K562 (cell line): ENCODE data around the gene PURA. TPM values are rescaled to one million over a fixed set of nuclear protein-coding genes. Genes with fewer than 3 reads are reported as not detected.

Experiments
- ATAC-seq: fragments of 200-7000 bp; cut with Tn5 transposase; 3 replicates; pipeline ENCODE4 v1.9.1; 2020; ENCODE audit warnings: moderate library complexity
- BruUV-seq: library from RNA; stranded (reverse); fragments of 400-500 nt; replicated peaks from 2 replicates; lab custom pipeline; 2021; lab: Mats Ljungman, UMichigan
- CTCF ChIA-PET: fragments of 300-600 bp; formaldehyde crosslinking; extraction: SDS; loops from one replicate; lab custom pipeline; 2021; ENCODE audit warnings: low intra/inter-chr PET ratio; lab: Yijun Ruan, JAX
- POLR2A ChIA-PET: fragments of 300-600, 350-650 bp; sonication (Branson Sonifier 250); formaldehyde crosslinking; extraction: SDS; loops from one replicate; lab custom pipeline; 2021; ENCODE audit warnings: antibody characterized with exemption, inconsistent platforms; lab: Yijun Ruan, JAX
- DNase-seq, 4 experiments: peaks; one replicate each; pipeline versions ENCODE4 v3.0.0 to v3.0.0-alpha.2; 2011 to 2018; ENCODE audit warnings: low spot score in 3 of 4, mixed read lengths in 3 of 4; ENCODE audit errors: extremely low read depth in 1 of 4
- FAIRE-seq: peaks from 2 replicates; lab custom pipeline; 2011; peaks lifted over from hg19 to GRCh38; lab: Jason Lieb, UNC
- H2AFZ ChIP-seq: 2 replicates; pipeline ENCODE4 v1.6.0; 2011; ENCODE audit warnings: low read depth, low read length, control low read depth, inconsistent platforms
- H3K27ac ChIP-seq: fragments of 200-600 bp; 3 replicates; pipeline ENCODE4 v1.8.0; 2011; ENCODE audit warnings: low read depth, mild to moderate bottlenecking, control low read depth, inconsistent platforms, low read length, moderate library complexity, mixed read lengths; ENCODE audit errors: extremely low read depth
- H3K27me3 ChIP-seq, 2 experiments: fragments of 300-600 bp in 1 of 2; 2 replicates in 1 of 2; 3 replicates in 1 of 2; pipeline versions ENCODE4 v1.6.0 to v1.8.0; 2011; ENCODE audit warnings: inconsistent platforms in 2 of 2, low read length in 2 of 2, mild to moderate bottlenecking in 1 of 2, mixed read lengths in 1 of 2, moderate library complexity in 1 of 2; ENCODE audit not compliant: control insufficient read depth in 2 of 2, insufficient read depth in 2 of 2
- H3K36me3 ChIP-seq: fragments of 300-600 bp; 3 replicates; pipeline ENCODE4 v1.8.0; 2011; ENCODE audit warnings: mild to moderate bottlenecking, low read length, inconsistent platforms; ENCODE audit not compliant: control insufficient read depth, insufficient read depth
- H3K4me1 ChIP-seq, 2 experiments: fragments of 200-600 bp in 1 of 2; replicated peaks in 1 of 2; 2 replicates in 1 of 2; 3 replicates in 1 of 2; pipeline versions ENCODE4 v1.5.1 to v1.8.0; 2011; ENCODE audit warnings: inconsistent platforms in 2 of 2, low read length in 2 of 2, mild to moderate bottlenecking in 1 of 2, mixed read lengths in 1 of 2, moderate library complexity in 1 of 2; ENCODE audit not compliant: control insufficient read depth in 2 of 2, insufficient read depth in 2 of 2
- H3K4me2 ChIP-seq: 2 replicates; pipeline ENCODE4 v1.6.1; 2011; ENCODE audit warnings: low read length, control low read depth, inconsistent platforms, mixed read lengths; ENCODE audit not compliant: insufficient read depth
- H3K4me3 ChIP-seq: fragments of 200-600 bp; sonication (generic), shearing (Covaris generic); 2 replicates; pipeline ENCODE4 v1.5.1; 2016; ENCODE audit warnings: control low read depth, inconsistent platforms
- H3K79me2 ChIP-seq: fragments of 200-600 bp; 3 replicates; pipeline ENCODE4 v1.8.0; 2011; ENCODE audit warnings: low read length, inconsistent platforms; ENCODE audit not compliant: control insufficient read depth, insufficient read depth
- H3K9ac ChIP-seq, 2 experiments: 2 replicates each; pipeline versions ENCODE4 v1.6.0 to v1.6.1; 2011; ENCODE audit warnings: low read depth in 2 of 2, low read length in 2 of 2, control low read depth in 1 of 2, inconsistent platforms in 1 of 2, mild to moderate bottlenecking in 1 of 2, mixed read lengths in 1 of 2; ENCODE audit not compliant: insufficient read depth in 1 of 2
- H3K9me1 ChIP-seq: one replicate; pipeline ENCODE4 v1.6.0; 2011; ENCODE audit warnings: inconsistent platforms, mild to moderate bottlenecking, low read length, moderate library complexity; ENCODE audit not compliant: control insufficient read depth, insufficient read depth
- H3K9me3 ChIP-seq: replicated peaks from 2 replicates; pipeline ENCODE4 v1.5.1; 2011; ENCODE audit warnings: low read depth, low read length, inconsistent platforms; ENCODE audit not compliant: control insufficient read depth, insufficient read depth
- H4K20me1 ChIP-seq: replicated peaks from 2 replicates; pipeline ENCODE4 v1.6.1; 2011; ENCODE audit warnings: low read length, inconsistent platforms, mixed read lengths; ENCODE audit not compliant: control insufficient read depth, insufficient read depth
- BMI1 ChIP-seq: fragments of 150-350 bp; IDR thresholded peaks from 2 replicates; pipeline ENCODE4 v1.6.1; 2014; ENCODE audit warnings: low read length
- FOXO4 ChIP-seq: fragments of 450-650 bp; formaldehyde crosslinking; IDR thresholded peaks from 2 replicates; pipeline ENCODE4 v1.4.0; 2020; ENCODE audit warnings: mild to moderate bottlenecking, moderate library complexity
- GABPB1 ChIP-seq: sonication (generic); formaldehyde crosslinking; IDR thresholded peaks from 2 replicates; pipeline ENCODE4 v1.8.0; 2022; ENCODE audit warnings: mild to moderate bottlenecking, missing genetic modification reagents
- KAT7 ChIP-seq: sonication (generic); formaldehyde crosslinking; IDR thresholded peaks from 2 replicates; pipeline ENCODE4 v1.8.0; 2022; ENCODE audit warnings: missing genetic modification reagents, mild to moderate bottlenecking, borderline replicate concordance
- LCOR ChIP-seq: sonication (generic); formaldehyde crosslinking; IDR thresholded peaks from 2 replicates; pipeline ENCODE4 v1.8.0; 2022; ENCODE audit warnings: mild to moderate bottlenecking, missing genetic modification reagents
- MTA2 ChIP-seq: fragments of 450-650 bp; IDR thresholded peaks from 2 replicates; pipeline ENCODE4 v1.6.1; 2016; ENCODE audit warnings: low read depth
- STAT5A ChIP-seq: IDR thresholded peaks from 2 replicates; pipeline ENCODE4 v1.6.1; 2012; ENCODE audit warnings: low read length, inconsistent platforms, borderline replicate concordance
- TAF15 ChIP-seq: fragments of 200-400 bp; formaldehyde crosslinking; IDR thresholded peaks from 2 replicates; pipeline ENCODE4 v1.6.1; 2017; ENCODE audit warnings: mild to moderate bottlenecking, low read depth, low read length, moderate library complexity
- TCF7L2 ChIP-seq: fragments of 150-350 bp; IDR thresholded peaks from 2 replicates; pipeline ENCODE4 v1.6.1; 2016; ENCODE audit warnings: low read depth, mild to moderate bottlenecking, low read length, moderate library complexity
- ZKSCAN3 ChIP-seq: fragments of 250-450 bp; sonication (Bioruptor Pico); IDR thresholded peaks from 2 replicates; pipeline ENCODE4 v1.4.0; 2020
- whole genome bisulfite sequencing: fragments of 100-300 bp; shearing (Covaris generic); methylation state at CpG from one replicate; pipeline ENCODE4 v1.1.6; 2016; ENCODE audit warnings: low coverage, mixed read lengths; ENCODE audit not compliant: insufficient coverage; ENCODE audit errors: missing lambda C conversion rate; 5-methylcytosine and 5-hydroxymethylcytosine counted together
- in situ Hi-C: fragments of 300-500 bp; cut with MboI; formaldehyde crosslinking; loops from 4 replicates; pipeline ENCODE4 v1.15.0; 2018; ENCODE audit warnings: inconsistent platforms, mixed read lengths
- intact Hi-C: fragments of 100-400 bp; cut with micrococcal nuclease; formaldehyde crosslinking; loops from 2 replicates; pipeline ENCODE4 v1.14.2; 2022
- polyA plus RNA-seq, 8 experiments: library from polyadenylated mRNA; depleted of rRNA in 4 of 8; stranded (reverse) in 5 of 8; unstranded in 3 of 8; fragments of >200 nt; fragmentation: Nextera tagmentation in 2 of 8; fragmentation: Illumina TruSeq in 1 of 8; extraction: Ambion mirVana in 2 of 8; extraction: Trizol in 1 of 8; gene quantifications; 2 replicates each; pipeline versions ENCODE4 v1.2.1 to v1.2.3, GENCODE V29; 2011 to 2014; ENCODE audit warnings: inconsistent platforms in 1 of 8, missing spikeins in 1 of 8
- total RNA-seq, 7 experiments: library from RNA; depleted of rRNA in 6 of 7; stranded (reverse); fragments of >200 nt in 6 of 7; fragmentation: Illumina TruSeq in 2 of 7; extraction: Trizol in 2 of 7; gene quantifications; 2 replicates each; pipeline versions ENCODE4 v1.2.1 to v1.2.3, GENCODE V29; 2011 to 2021; ENCODE audit warnings: low replicate concordance in 1 of 7

The PURA gene
- total and polyA plus RNA-seq, 9 of the 15 experiments (the other 6 are each of a cell fraction or from before 2014, with no cell fraction given) = 3.2 to 11.1 (median 5.4) TPM

- H2AFZ ChIP-seq = no peak overlapping the region
- H3K4me1 ChIP-seq = peaks cover 0 to 11% of the 10 kb centered on the region in 2 experiments; a peak in 2 of 5 replicates
- H3K36me3 ChIP-seq = no peaks in the 10 kb centered on the region
- POLR2A ChIA-PET = interaction anchor here (0.6 to 1.7 kb wide), 4 partner anchors 45 to 482 kb away, joined by 3 to 5 read pairs (median 4); no protein-coding TSS in a partner anchor
- H3K79me2 ChIP-seq = no peaks in the 10 kb centered on the region
- H3K4me2 ChIP-seq = no peak overlapping the region
- no peak for DNase-seq
- no peaks in the 10 kb centered on the region for H3K9me1 ChIP-seq
- H4K20me1 ChIP-seq = peaks cover 9% of the 10 kb centered on the region; the same call in 1 of the 2 replicates
- peaks cover 0 to 4% of the 10 kb centered on the region in 2 experiments; a peak in 1 of 5 replicates for H3K27me3 ChIP-seq
- H3K27ac ChIP-seq = no peak overlapping the region
- no TSS peak for BruUV-seq
- H3K9ac ChIP-seq = no peak overlapping the region
- no peak overlapping the region for H3K4me3 ChIP-seq
- intact Hi-C loops = no loop called here
- TF ChIP-seq TCF7L2 (no peak), KAT7 (CRISPR knock-in tag) (no peak), STAT5A (no peak), TAF15 (no peak), LCOR (no peak), GABPB1 (CRISPR knock-in tag) (no peak), BMI1 (no peak), ZKSCAN3 (CRISPR knock-in tag) (no peak), FOXO4 (CRISPR knock-in tag) (no peak), MTA2 (no peak)
- FAIRE-seq = no peak
- 12% methylated on average over 8 of the region's 8 CpGs for WGBS
- ATAC-seq = no peak
- CTCF ChIA-PET = interaction anchor here (0.6 to 0.8 kb wide), 2 partner anchors 78 to 1169 kb away, joined by 3 to 5 read pairs; no protein-coding TSS in a partner anchor
- in situ Hi-C loops = no loop called here
- H3K9me3 ChIP-seq = no peaks in the 10 kb centered on the region
These were observed 40.0 kb downstream of the PURA start for GRCh38 chr5:140153905-140154304.
